ENCODE measurements around the gene NPAS2.
A peak's percentile ranks its signal among the peaks of the same experiment; 100 is the strongest.

The NPAS2 gene

DNA sequence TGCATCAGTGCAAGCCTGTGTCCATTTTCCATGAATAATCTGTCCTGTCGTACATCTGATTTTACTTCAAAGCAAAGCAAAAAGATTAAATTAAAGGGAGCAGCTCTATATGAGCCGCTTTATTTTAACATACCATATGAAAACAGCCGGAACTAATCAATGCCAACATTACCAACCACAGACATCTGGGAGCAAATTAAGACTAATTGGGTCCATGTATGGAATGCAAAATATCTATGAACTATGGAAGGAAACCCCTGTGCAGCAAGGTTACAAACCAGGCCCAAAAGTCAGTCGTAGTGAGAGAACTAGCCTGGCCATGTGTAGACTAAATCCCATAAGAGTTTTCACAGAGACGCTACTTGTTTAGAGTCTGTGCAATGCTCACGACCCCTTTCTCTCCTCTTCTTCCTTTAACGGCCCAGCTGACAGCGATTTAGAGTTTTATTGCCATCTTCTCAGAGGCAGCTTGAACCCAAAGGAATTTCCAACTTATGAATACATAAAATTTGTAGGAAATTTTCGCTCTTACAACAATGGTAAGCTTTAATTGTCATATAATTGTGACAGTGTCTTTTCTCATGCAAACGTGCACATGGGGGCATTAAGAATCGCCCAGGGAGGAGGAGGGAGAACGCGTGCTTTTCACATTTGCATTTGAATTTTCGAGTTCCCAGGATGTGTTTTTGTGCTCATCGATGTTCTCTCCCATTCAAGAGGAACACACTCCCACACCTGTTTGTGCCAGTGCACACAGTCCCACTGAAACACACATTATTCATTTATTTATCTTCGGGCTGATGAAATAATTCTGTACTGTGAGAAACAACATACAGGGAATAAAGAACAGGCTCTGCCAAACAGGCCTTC lies 129.2 kb downstream of the NPAS2 start:
- no peak for DNase-seq

DNA sequence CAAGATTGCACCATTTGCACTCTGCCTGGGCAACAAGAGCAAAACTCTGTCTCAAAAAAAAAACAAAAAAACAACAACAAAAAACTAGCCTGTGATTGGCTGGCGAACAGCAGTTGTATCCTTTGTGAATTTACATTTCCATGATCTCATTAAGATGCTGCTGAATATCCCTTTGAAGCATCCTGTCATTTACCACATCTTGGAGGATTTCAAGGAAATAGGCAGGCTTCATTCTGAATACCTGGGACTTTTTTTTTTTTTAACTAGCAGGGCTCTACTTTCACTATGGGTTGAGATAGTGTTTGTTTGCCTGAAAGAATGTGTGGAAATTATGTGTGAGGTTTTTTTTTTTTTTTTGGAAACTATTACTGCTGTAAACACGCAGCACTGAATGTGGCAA lies 132.6 kb downstream of the NPAS2 start:
- DNase-seq = no peak

DNA sequence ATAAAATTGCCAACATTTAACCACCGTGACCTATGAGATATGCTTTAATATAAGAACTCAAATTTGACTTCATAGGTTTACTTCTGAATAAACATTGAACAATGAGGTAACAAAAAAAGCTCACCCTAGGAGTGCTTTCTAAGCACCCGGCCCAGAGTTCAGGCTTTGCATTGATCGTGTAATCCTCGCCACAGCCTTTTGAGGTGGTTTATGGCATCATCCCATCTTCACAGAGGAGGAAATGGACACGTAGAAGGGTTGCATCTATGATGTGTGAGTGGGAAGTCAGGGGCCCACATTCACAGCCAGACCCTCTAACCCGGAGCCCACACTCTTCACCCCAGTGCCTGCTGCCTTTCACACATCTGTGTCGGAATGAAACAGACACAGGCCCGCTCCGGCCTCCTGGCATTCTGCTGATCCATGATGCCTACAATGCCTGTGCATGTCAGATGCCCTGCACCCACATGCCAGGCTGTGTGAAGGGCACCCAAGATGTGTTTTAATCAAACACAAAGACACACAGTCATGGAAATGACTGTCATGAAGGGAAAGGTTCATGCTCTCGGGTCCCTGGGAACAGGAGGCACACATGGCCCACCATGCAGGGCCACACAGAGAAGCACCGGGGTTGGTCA lies 133.6 kb downstream of the NPAS2 start:
- DNase-seq = no peak

- DNase-seq = no peak
Measured at GRCh38 chr2:100954044-100954420, 134.1 kb downstream of the NPAS2 start.

DNA sequence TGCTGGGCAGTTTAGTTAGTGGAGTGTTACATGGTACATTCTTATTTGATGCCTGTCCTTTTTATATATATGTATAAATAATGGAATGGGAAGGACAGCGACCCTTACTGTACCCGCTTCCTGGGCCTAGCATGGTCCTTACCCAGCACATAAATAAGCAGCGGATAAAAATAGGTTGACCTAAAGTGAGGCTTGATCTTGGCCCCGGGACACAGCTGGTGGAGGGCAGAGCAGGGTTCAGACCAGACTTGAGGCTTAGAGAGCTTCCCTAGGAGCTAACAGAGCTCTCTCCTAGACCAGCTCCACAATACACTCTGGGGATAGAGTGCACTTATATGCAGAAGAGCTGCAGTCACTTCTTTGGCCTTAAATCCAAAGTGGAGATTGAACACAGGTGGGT lies 135.3 kb downstream of the NPAS2 start:
- no peak for DNase-seq

GRCh38 chr2:100956081-100956480 lies 136.1 kb downstream of the NPAS2 start:
- DNase-seq = no peak

GRCh38 chr2:100957996-100958653 lies 138.2 kb downstream of the NPAS2 start:
- DNase-seq = peak; percentile 89

DNA sequence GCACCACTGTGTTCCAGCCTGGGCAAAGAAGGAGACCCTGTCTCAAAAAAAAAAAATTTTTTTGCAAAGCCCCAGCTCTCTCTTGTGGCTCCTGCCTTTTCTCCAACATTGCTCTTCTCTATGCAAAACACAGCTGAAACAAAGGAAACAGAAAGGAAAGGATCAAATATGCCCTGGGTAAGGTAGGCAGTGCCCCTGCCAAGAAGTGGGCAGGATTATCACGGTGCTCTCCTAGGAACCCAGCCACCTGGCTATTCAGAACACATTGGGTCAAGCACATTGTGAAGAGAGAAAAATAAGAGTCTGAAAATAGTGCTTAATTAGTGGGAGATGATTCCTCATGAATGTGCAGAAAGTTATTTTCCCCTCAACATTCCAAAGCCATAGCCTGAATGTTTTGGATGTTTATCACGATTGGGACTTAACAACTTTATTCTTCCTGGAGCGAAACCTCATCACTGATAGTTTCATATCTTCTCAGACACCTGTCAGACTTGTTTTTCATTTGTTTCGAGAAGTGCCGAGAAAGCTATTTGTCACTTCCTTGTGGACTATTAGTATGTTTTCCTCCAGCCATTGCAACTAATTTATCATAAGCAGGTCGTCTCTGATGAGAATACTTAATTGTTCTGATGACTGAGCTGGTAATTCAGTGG lies 139.4 kb downstream of the NPAS2 start:
- DNase-seq = peak; percentile 77

GRCh38 chr2:100960688-100961087 lies 140.7 kb downstream of the NPAS2 start:
- peak; percentile 34 for DNase-seq

- DNase-seq = no peak
Measured at GRCh38 chr2:100962366-100963025, 142.6 kb downstream of the NPAS2 start.

DNA sequence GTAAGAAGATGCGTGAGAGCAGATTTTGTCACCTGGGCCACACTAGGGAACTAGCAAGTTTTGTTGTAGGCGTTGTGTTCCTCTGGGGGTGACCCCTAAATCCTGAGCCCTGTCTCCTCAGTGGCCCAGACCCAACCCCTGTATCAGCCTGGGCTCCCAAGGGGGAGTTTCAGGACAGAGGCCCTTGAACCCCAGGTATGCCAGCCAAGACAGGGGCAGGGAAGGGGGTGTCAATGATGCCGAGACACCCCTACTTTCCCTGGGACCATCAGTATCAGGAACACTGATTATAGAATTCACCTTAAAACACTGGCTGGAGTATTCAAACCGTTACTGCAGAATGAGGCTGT lies 143.1 kb downstream of the NPAS2 start:
- DNase-seq = no peak

DNA sequence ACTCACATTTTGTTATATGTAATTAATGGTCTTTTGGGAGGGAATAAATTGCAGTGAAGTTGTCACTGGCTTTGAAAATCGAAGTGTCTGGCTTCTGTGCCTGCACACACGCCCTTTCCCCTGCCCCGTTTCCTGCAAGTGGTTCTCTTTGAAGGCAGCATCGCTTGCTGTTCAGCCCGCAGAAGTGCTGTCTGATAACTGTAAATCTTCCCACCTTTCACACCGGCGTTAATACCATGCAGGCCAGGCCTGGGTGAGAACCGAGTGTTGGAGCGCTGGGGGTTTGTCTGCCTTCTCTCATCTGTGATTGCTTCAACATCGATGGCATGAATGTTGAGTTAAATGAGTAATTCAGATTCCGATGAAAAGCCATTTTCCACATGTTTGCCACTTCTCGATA lies 144.3 kb downstream of the NPAS2 start:
- DNase-seq = no peak

DNA sequence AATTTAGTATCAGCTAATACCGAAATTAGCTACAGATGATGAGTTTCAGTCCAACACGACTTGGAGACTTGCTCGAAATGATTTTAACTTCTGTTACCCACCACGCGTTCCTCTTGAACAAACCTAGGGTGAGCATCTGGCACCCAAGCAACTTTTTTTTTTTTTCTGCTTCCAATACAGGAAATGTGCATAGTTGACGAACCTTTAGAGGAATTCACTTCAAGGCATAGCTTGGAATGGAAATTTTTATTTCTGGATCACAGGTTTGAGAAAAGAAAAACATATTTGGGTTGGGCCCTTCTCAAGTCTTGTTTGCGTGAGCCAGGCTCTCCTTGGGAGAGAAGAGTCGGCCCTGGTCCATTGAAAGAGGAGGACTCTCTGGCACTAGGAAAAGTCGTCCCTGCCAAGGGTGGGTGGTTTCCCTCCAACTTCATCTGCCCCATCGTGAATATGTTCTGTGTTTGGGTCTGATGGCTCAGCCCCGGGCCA lies 144.8 kb downstream of the NPAS2 start:
- no peak for DNase-seq

DNA sequence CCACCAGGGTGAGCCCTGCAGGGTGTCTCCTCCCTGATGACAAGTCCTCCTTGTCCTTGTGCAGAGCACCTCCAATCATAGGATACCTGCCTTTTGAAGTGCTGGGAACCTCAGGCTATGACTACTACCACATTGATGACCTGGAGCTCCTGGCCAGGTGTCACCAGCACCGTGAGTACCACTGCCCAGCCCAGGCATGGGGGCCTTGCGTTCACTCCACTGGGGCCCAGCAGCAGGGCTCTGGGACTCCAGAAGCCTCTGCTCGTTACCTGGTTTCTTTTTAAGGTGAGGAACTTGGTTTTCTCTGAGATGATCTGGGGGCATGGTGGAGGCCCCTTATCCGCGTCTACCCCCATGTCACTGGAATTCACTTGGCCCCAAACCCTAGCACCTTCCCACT lies 145.7 kb downstream of the NPAS2 start:
- DNase-seq = no peak

DNA sequence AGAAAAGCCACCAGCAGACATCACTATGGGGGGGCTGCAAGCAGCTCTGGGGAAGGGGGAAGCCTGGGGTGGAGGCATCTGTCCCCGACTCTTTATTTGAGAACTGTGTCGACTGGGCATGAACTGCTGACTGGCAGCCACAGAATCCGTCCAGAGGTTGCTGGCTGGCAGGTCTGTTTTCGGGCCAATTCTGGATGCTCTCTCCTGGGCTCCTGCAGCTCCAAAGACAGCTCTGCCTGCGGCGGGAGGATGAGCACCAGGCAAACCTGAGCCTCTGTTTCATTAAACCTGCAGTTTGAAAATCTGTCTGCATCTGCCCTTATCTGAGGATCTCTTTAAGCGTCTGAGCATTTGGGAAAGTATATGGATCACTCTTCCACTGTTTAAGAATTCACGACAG lies 147.8 kb downstream of the NPAS2 start:
- no peak for DNase-seq

GRCh38 chr2:100968146-100969145 lies 148.5 kb downstream of the NPAS2 start:
- no peak for DNase-seq

GRCh38 chr2:100969998-100970397 lies 150.1 kb downstream of the NPAS2 start:
- DNase-seq = no peak

DNA sequence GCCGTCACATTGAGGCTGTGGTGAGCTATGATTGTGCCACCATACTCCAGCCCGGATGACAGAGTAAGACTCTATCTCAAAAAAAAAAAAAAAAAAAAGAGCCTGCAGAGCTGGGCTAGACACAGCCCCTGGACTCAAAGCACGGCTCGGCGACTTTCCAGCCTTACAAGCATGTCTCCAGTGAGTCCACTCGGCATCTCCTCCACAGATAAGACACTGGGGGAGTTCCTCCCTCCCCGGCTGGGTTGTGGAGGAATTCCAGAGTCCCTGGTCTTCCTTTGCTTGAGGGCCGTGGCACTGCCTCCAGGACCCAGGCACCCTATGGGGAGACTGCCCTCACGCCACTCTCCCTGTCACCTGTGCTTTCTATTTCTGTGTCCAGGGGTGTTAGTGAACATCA lies 151.3 kb downstream of the NPAS2 start:
- DNase-seq = no peak

DNA sequence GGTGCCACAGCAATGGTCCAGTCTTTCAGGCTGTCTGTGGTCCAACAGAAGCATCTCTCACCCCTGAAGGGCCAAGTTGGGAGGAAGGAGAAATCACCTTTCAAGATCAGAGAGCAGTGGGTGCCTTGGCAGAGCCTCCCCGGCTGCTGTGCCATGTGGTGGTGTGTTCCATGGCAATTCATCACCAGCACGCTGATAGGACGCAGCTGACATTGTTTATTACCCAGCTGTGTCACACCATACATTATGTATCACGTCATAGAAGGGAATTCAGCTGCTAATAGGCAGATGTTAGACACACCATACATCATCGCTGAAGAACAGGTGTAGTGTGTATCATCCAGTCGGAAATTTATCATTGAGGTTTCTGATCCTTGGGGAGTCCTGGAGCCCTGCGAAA lies 152.5 kb downstream of the NPAS2 start:
- no peak for DNase-seq

- DNase-seq = no peak
Measured at GRCh38 chr2:100974712-100975520, 155.0 kb downstream of the NPAS2 start.

DNA sequence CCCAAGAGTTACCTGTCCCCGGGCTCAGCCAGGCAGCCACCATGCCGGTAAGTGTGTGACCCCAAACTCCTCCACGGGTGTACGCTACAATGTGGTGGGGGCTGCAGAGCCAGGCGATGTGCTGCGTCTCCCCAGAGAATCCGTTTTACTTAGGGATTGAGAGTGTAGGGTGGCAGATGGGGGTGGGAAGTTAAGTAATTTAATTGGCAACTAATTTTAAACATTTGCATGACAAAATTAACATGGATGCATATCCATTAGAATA lies 155.5 kb downstream of the NPAS2 start:
- no peak for DNase-seq

Measured in EL (cell line).